Measurements from ENCODE around the gene IMPACT.

DNA sequence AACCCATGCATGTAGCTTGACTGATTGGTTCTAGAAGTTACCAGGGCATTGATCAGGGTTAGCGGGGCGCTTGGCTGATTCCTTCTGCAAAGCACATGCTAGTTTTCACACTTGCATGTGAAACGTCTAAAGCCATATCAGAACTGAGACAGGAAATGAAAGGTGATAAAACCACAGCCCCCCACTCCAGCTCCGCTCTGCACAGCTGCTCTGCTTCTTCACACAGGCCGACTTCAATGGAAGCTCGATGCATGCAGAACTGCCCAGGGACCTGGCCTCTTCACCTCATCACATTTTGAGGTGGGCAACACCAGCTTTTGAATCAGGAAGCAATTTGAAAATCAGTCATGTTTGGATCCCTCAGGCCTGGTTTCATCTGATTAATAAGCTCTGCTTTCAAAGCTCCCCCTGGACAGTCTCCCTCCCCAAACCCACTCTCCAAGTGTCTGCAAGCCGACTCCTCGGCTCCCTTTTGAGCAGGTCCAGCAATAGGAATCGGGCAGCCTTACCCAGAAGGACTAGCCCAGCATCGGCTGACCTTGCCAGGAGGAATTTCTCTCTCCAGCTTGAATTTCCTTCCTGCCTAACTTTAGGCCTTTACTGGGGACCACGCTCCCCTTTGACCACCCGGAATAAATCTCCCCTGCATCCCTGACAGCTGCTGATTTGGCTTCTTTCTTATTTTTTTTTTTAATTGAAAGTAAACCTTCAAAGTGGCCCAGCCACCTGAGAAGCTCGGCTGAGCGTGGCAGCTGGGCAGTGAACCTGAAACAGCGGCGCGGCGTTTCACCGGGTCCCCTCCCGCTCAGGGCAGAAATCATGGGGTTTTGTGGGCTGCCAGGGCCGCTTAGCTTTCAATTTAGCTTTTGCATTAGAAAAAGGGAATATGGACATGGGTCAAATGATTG lies 65.7 kb downstream of the IMPACT start:
- TF ChIP-seq CREB1 (IDR thresholded peaks at IDR 0.05; ENCODE audit: low read depth) = no peak
- no peak for TF ChIP-seq EP300 (IDR thresholded peaks at IDR 0.05; ENCODE audit: borderline replicate concordance)
- TF ChIP-seq NFIC (IDR thresholded peaks at IDR 0.05) = no peak

Data from Ishikawa (cell line).